Measurements from ENCODE around the gene STK11IP.

GRCh38 chr2:219612577-219613286, 15.1 kb downstream of the STK11IP start:
- TF ChIP-seq CTCF (IDR thresholded peaks at IDR 0.05; ENCODE audit: low read length) = no peak
- TF ChIP-seq EZH2 (optimal IDR thresholded peaks at IDR 0.05; ENCODE audit: low read depth, low read length) = no peak
- TF ChIP-seq EZH2phosphoT487 (IDR thresholded peaks at IDR 0.05; ENCODE audit: low read length) = no peak
